Astrocyte (in vitro differentiated cells and primary cell): ENCODE measurements around the gene DNER. TPM values are rescaled to one million over a fixed set of nuclear protein-coding genes. Genes with fewer than 3 reads are reported as not detected.

ENCODE experiments used
- DNase-seq: peaks from one replicate; pipeline ENCODE4 v3.0.0-alpha.2; 2010; ENCODE audit warnings: low read depth
- FAIRE-seq: peaks from 2 replicates; lab custom pipeline; 2011; peaks lifted over from hg19 to GRCh38; lab: Jason Lieb, UNC
- H2AFZ ChIP-seq: 2 replicates; pipeline ENCODE4 v1.6.0; 2012; ENCODE audit warnings: low read depth, low read length, inconsistent platforms
- H3K27ac ChIP-seq: 2 replicates; pipeline ENCODE4 v1.5.1; 2011; ENCODE audit warnings: low read depth, low read length, inconsistent platforms
- H3K27me3 ChIP-seq: 2 replicates; pipeline ENCODE4 v1.6.0; 2011; ENCODE audit warnings: low read length, inconsistent platforms; ENCODE audit not compliant: insufficient read depth
- H3K36me3 ChIP-seq: 2 replicates; pipeline ENCODE4 v1.5.1; 2011; ENCODE audit warnings: low read length, inconsistent platforms; ENCODE audit not compliant: insufficient read depth
- H3K4me1 ChIP-seq: 2 replicates; pipeline ENCODE4 v1.5.1; 2011; ENCODE audit warnings: low read length, inconsistent platforms; ENCODE audit not compliant: insufficient read depth
- H3K4me2 ChIP-seq: 2 replicates; pipeline ENCODE4 v1.6.0; 2012; ENCODE audit warnings: low read length, inconsistent platforms
- H3K4me3 ChIP-seq: 2 replicates; pipeline ENCODE4 v1.5.1; 2011; ENCODE audit warnings: low read depth, mild to moderate bottlenecking, low read length, inconsistent platforms; ENCODE audit not compliant: insufficient read depth
- H3K79me2 ChIP-seq: 2 replicates; pipeline ENCODE4 v1.6.0; 2012; ENCODE audit warnings: mild to moderate bottlenecking, low read length, inconsistent platforms; ENCODE audit not compliant: insufficient read depth
- H3K9ac ChIP-seq: 2 replicates; pipeline ENCODE4 v1.6.0; 2012; ENCODE audit warnings: mild to moderate bottlenecking, low read length, inconsistent platforms
- H3K9me3 ChIP-seq: 2 replicates; pipeline ENCODE4 v1.5.1; 2012; ENCODE audit warnings: low read depth, mild to moderate bottlenecking, low read length, inconsistent platforms; ENCODE audit not compliant: insufficient read depth
- H4K20me1 ChIP-seq: 2 replicates; pipeline ENCODE4 v1.6.0; 2012; ENCODE audit warnings: low read length, inconsistent platforms; ENCODE audit not compliant: insufficient read depth
- H3K27ac Mint-ChIP-seq: one replicate; pipeline ENCODE4 v1.8.0; 2021; ENCODE audit warnings: mild to moderate bottlenecking, mixed read lengths; ENCODE audit not compliant: unreplicated experiment
- H3K27me3 Mint-ChIP-seq: one replicate; pipeline ENCODE4 v1.8.0; 2021; ENCODE audit warnings: low read depth, mixed read lengths; ENCODE audit not compliant: unreplicated experiment
- H3K36me3 Mint-ChIP-seq: one replicate; pipeline ENCODE4 v1.8.0; 2021; ENCODE audit warnings: low read depth, mixed read lengths; ENCODE audit not compliant: unreplicated experiment
- H3K4me1 Mint-ChIP-seq: one replicate; pipeline ENCODE4 v1.8.0; 2021; ENCODE audit warnings: low read depth, mixed read lengths; ENCODE audit not compliant: unreplicated experiment
- H3K4me3 Mint-ChIP-seq: one replicate; pipeline ENCODE4 v1.8.0; 2021; ENCODE audit warnings: mild to moderate bottlenecking, moderate library complexity, mixed read lengths; ENCODE audit not compliant: unreplicated experiment
- H3K9me3 Mint-ChIP-seq: one replicate; pipeline ENCODE4 v1.8.0; 2021; ENCODE audit warnings: mild to moderate bottlenecking, mixed read lengths; ENCODE audit not compliant: unreplicated experiment
- EZH2 ChIP-seq: IDR thresholded peaks from 2 replicates; pipeline ENCODE4 v1.6.1; 2012; ENCODE audit warnings: mild to moderate bottlenecking, low read length, inconsistent platforms; ENCODE audit not compliant: insufficient read depth
- total RNA-seq: library from RNA; stranded (reverse); gene quantifications from 2 replicates; pipeline ENCODE4 v1.2.1, GENCODE V29; 2021
- TF ChIP-seq, protein P1 (sequence below): IDR thresholded peaks from 2 replicates; pipeline ENCODE4 v1.5.1; 2011; ENCODE audit warnings: low read depth, mild to moderate bottlenecking, inconsistent platforms, low read length, moderate library complexity; ENCODE audit not compliant: insufficient read depth

DNER gene
- total RNA-seq, 1 donor from 2014 or later = 1.0 TPM

GRCh38 chr2:229445019-229445418 lies 269.3 kb downstream of the DNER start:
- Histone ChIP-seq H3K9me3 (no peaks in the 10 kb centered on the region), H2AFZ (peak overlapping the region; percentile 43), H3K4me1 (peaks cover 32% of the 10 kb centered on the region), H3K27ac (peak overlapping the region; percentile 97), H3K4me3 (no peak overlapping the region), H3K27me3 (no peaks in the 10 kb centered on the region), H4K20me1 (no peaks in the 10 kb centered on the region), H3K9ac (peak overlapping the region; percentile 79), H3K79me2 (no peaks in the 10 kb centered on the region), H3K36me3 (no peaks in the 10 kb centered on the region), H3K4me2 (peak overlapping the region; percentile 77)
- TF ChIP-seq EZH2 = no peak
- TF ChIP-seq, protein P1, sequence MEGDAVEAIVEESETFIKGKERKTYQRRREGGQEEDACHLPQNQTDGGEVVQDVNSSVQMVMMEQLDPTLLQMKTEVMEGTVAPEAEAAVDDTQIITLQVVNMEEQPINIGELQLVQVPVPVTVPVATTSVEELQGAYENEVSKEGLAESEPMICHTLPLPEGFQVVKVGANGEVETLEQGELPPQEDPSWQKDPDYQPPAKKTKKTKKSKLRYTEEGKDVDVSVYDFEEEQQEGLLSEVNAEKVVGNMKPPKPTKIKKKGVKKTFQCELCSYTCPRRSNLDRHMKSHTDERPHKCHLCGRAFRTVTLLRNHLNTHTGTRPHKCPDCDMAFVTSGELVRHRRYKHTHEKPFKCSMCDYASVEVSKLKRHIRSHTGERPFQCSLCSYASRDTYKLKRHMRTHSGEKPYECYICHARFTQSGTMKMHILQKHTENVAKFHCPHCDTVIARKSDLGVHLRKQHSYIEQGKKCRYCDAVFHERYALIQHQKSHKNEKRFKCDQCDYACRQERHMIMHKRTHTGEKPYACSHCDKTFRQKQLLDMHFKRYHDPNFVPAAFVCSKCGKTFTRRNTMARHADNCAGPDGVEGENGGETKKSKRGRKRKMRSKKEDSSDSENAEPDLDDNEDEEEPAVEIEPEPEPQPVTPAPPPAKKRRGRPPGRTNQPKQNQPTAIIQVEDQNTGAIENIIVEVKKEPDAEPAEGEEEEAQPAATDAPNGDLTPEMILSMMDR = no peak
- no peaks in the 10 kb centered on the region for H3K27me3 Mint-ChIP-seq
- H3K36me3 Mint-ChIP-seq = no peaks in the 10 kb centered on the region
- DNase-seq (peak; percentile 98), FAIRE-seq (peak; percentile 99)
- no peak overlapping the region for H3K4me3 Mint-ChIP-seq
- peaks cover 21% of the 10 kb centered on the region for H3K4me1 Mint-ChIP-seq
- H3K27ac Mint-ChIP-seq = peak overlapping the region; percentile 88
- H3K9me3 Mint-ChIP-seq = no peaks in the 10 kb centered on the region

DNA sequence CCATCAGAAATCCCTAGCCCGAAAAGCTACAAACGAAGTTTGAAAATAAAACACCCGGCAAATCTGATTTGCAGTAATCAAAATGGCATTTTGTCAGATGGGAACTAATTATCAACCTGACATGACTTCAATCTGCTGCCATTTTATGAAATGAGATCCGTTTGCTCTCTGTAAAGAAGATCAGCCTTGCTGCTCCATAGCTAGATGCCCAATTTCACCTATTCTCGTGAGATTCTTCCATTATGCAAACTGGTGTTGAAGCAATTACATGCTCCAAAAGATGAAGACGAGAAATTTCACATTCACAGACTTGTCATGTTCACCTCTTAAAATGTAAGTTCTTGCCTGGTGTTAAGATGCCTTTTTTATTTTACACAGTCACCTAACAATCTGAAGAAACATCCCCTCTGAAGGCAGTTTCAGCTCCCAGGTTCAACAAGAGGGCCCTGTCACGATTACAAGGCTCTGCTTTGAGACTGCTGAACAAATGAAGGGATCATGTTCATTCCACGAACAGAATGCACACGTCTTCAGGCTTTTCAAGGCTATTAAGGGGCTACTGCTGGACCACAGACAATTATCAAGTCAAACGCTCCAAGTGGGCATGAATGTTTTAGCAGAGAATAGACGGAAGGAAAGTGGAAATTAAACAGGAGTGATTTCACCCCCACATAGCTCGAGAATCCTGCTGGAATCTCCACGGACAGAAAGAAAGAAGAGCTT lies 270.6 kb downstream of the DNER start:
- peak overlapping the region; percentile 44 for H2AFZ ChIP-seq
- no peak for FAIRE-seq
- H3K79me2 ChIP-seq = no peaks in the 10 kb centered on the region
- no peaks in the 10 kb centered on the region for H3K27me3 ChIP-seq
- H3K4me2 ChIP-seq = peak overlapping the region; percentile 6
- H3K4me3 ChIP-seq = no peak overlapping the region
- H3K9me3 Mint-ChIP-seq = no peaks in the 10 kb centered on the region
- H3K4me1 Mint-ChIP-seq = peaks cover 21% of the 10 kb centered on the region
- no peaks in the 10 kb centered on the region for H4K20me1 ChIP-seq
- no peak for DNase-seq
- peaks cover 32% of the 10 kb centered on the region for H3K4me1 ChIP-seq
- H3K9ac ChIP-seq = peak overlapping the region; percentile 79
- no peaks in the 10 kb centered on the region for H3K36me3 Mint-ChIP-seq
- no peaks in the 10 kb centered on the region for H3K9me3 ChIP-seq
- no peak overlapping the region for H3K4me3 Mint-ChIP-seq
- no peaks in the 10 kb centered on the region for H3K27me3 Mint-ChIP-seq
- peak overlapping the region; percentile 21 for H3K27ac Mint-ChIP-seq
- H3K36me3 ChIP-seq = no peaks in the 10 kb centered on the region
- H3K27ac ChIP-seq = peak overlapping the region; percentile 97
- no peak for TF ChIP-seq EZH2

GRCh38 chr2:229443141-229443540 lies 271.2 kb downstream of the DNER start:
- FAIRE-seq (no peak), DNase-seq (no peak)
- Histone ChIP-seq H3K79me2 (no peaks in the 10 kb centered on the region), H3K27me3 (no peaks in the 10 kb centered on the region), H3K27ac (no peak overlapping the region), H3K9ac (no peak overlapping the region), H3K36me3 (no peaks in the 10 kb centered on the region), H3K4me1 (peaks cover 32% of the 10 kb centered on the region), H3K4me3 (no peak overlapping the region), H2AFZ (no peak overlapping the region), H3K9me3 (no peaks in the 10 kb centered on the region), H4K20me1 (no peaks in the 10 kb centered on the region), H3K4me2 (no peak overlapping the region)
- Mint-ChIP-seq H3K27me3 (no peaks in the 10 kb centered on the region), H3K4me1 (peaks cover 21% of the 10 kb centered on the region), H3K27ac (no peak overlapping the region), H3K4me3 (no peak overlapping the region), H3K9me3 (no peaks in the 10 kb centered on the region), H3K36me3 (no peaks in the 10 kb centered on the region)
- no peak for TF ChIP-seq EZH2
- TF ChIP-seq, protein P1 = no peak
